ENCODE measurements around the gene NDUFV1. TPM values are rescaled to one million over a fixed set of nuclear protein-coding genes. Genes with fewer than 3 reads are reported as not detected.
"Not testable (repeated sequence)": the region's sequence is repeated elsewhere in the genome, so short reads cannot be mapped to it uniquely, and the experiment has no call there.

Gene NDUFV1
- total RNA-seq, 2 experiments from 2014 or later = 211 to 219 TPM

GRCh38 chr11:67637441-67637840 lies 30.7 kb downstream of the NDUFV1 start:
- not testable (repeated sequence) for ATAC-seq (ENCODE audit: low read depth); H3K4me3 Mint-ChIP-seq; H3K27me3 Mint-ChIP-seq; H3K9me3 Mint-ChIP-seq; H3K27ac Mint-ChIP-seq; H3K4me1 Mint-ChIP-seq; H3K36me3 Mint-ChIP-seq; DNase-seq
- POLR2A ChIA-PET = interaction anchor here (0.6 kb wide), 1 partner anchor 13 kb away, joined by 3 read pairs; no protein-coding TSS in a partner anchor

GRCh38 chr11:67638535-67639437 lies 32.0 kb downstream of the NDUFV1 start:
- Mint-ChIP-seq H3K4me1 (peaks cover 9% of the 10 kb centered on the region), H3K9me3 (no peaks in the 10 kb centered on the region), H3K27me3 (peaks cover 6% of the 10 kb centered on the region), H3K36me3 (no peaks in the 10 kb centered on the region), H3K4me3 (no peak overlapping the region), H3K27ac (peak overlapping the region; percentile 2)
- POLR2A ChIA-PET = interaction anchor here (1.5 kb wide), 1 partner anchor 9 kb away, joined by 5 read pairs; the partner anchor contains the start of gene NUDT8
- DNase-seq (no peak), ATAC-seq (ENCODE audit: low read depth) (no peak)

GRCh38 chr11:67639438-67639859 lies 32.7 kb downstream of the NDUFV1 start, which contains the start of gene TBX10:
Gene TBX10, minus strand, starts transcription at chr11:67639763. Its CDS starts 291 bp downstream, at chr11:67639472.
- ATAC-seq (ENCODE audit: low read depth) (no peak), DNase-seq (no peak)
- H3K27ac Mint-ChIP-seq = no peak within 1 kb of the TSS
- POLR2A ChIA-PET = interaction anchor here (1.5 kb wide), 1 partner anchor 10 kb away, joined by 5 read pairs; the partner anchor contains the start of gene NUDT8
- H3K9me3 Mint-ChIP-seq = no peaks in the 10 kb centered on the region
- no peak within 1 kb of the TSS for H3K4me3 Mint-ChIP-seq
- peaks cover 6% of the 10 kb centered on the region for H3K27me3 Mint-ChIP-seq
- H3K36me3 Mint-ChIP-seq = no peaks in the 10 kb centered on the region
- H3K4me1 Mint-ChIP-seq = peaks cover 11% of the 10 kb centered on the region

GRCh38 chr11:67640021-67640757 lies 33.5 kb downstream of the NDUFV1 start:
- H3K27me3 Mint-ChIP-seq = peaks cover 6% of the 10 kb centered on the region
- no peaks in the 10 kb centered on the region for H3K36me3 Mint-ChIP-seq
- DNase-seq (peak; percentile 64), ATAC-seq (ENCODE audit: low read depth) (peak; percentile 73)
- POLR2A ChIA-PET = no interaction called here
- H3K4me3 Mint-ChIP-seq = no peak overlapping the region
- no peak overlapping the region for H3K27ac Mint-ChIP-seq
- H3K9me3 Mint-ChIP-seq = no peaks in the 10 kb centered on the region
- peaks cover 11% of the 10 kb centered on the region for H3K4me1 Mint-ChIP-seq

- Mint-ChIP-seq H3K4me3 (no peak overlapping the region), H3K4me1 (peaks cover 14% of the 10 kb centered on the region), H3K27me3 (peaks cover 6% of the 10 kb centered on the region), H3K27ac (no peak overlapping the region), H3K9me3 (no peaks in the 10 kb centered on the region), H3K36me3 (no peaks in the 10 kb centered on the region)
- ATAC-seq (ENCODE audit: low read depth) (no peak), DNase-seq (no peak)
- POLR2A ChIA-PET = no interaction called here
These were observed 34.1 kb downstream of the NDUFV1 start for GRCh38 chr11:67640758-67641337.

- no peaks in the 10 kb centered on the region for H3K36me3 Mint-ChIP-seq
- DNase-seq (no peak), ATAC-seq (ENCODE audit: low read depth) (no peak)
- no peaks in the 10 kb centered on the region for H3K9me3 Mint-ChIP-seq
- H3K27ac Mint-ChIP-seq = no peak overlapping the region
- H3K27me3 Mint-ChIP-seq = peaks cover 6% of the 10 kb centered on the region
- H3K4me1 Mint-ChIP-seq = peaks cover 21% of the 10 kb centered on the region
- POLR2A ChIA-PET = no interaction called here
- H3K4me3 Mint-ChIP-seq = no peak overlapping the region
These were observed 34.8 kb downstream of the NDUFV1 start for GRCh38 chr11:67641338-67642172.

- Mint-ChIP-seq H3K9me3 (no peaks in the 10 kb centered on the region), H3K27ac (no peak overlapping the region), H3K27me3 (peaks cover 6% of the 10 kb centered on the region), H3K4me3 (no peak overlapping the region), H3K4me1 (peaks cover 19% of the 10 kb centered on the region), H3K36me3 (no peaks in the 10 kb centered on the region)
- POLR2A ChIA-PET = interaction anchor here (4.6 kb wide), 1 partner anchor 12 kb away, joined by 28 read pairs; the partner anchor contains the start of gene NUDT8
- DNase-seq (no peak), ATAC-seq (ENCODE audit: low read depth) (no peak)
These were observed 35.7 kb downstream of the NDUFV1 start for GRCh38 chr11:67642173-67643120.

GRCh38 chr11:67644042-67644441 lies 37.3 kb downstream of the NDUFV1 start:
- ATAC-seq (ENCODE audit: low read depth) (no peak), DNase-seq (peak; percentile 25)
- peaks cover 32% of the 10 kb centered on the region for H3K4me1 Mint-ChIP-seq
- POLR2A ChIA-PET = interaction anchor here (4.6 kb wide), 1 partner anchor 14 kb away, joined by 28 read pairs; the partner anchor contains the start of gene NUDT8
- H3K36me3 Mint-ChIP-seq = no peaks in the 10 kb centered on the region
- H3K4me3 Mint-ChIP-seq = no peak overlapping the region
- H3K27me3 Mint-ChIP-seq = peaks cover 4% of the 10 kb centered on the region
- H3K27ac Mint-ChIP-seq = peak overlapping the region; percentile 38
- no peaks in the 10 kb centered on the region for H3K9me3 Mint-ChIP-seq

GRCh38 chr11:67644472-67645418 lies 38.0 kb downstream of the NDUFV1 start:
- ATAC-seq (ENCODE audit: low read depth) = no peak
- POLR2A ChIA-PET = interaction anchor here (4.6 kb wide), 1 partner anchor 14 kb away, joined by 28 read pairs; the partner anchor contains the start of gene NUDT8
- no peaks in the 10 kb centered on the region for H3K9me3 Mint-ChIP-seq
- no peak overlapping the region for H3K4me3 Mint-ChIP-seq
- H3K27ac Mint-ChIP-seq = no peak overlapping the region
- peaks cover 39% of the 10 kb centered on the region for H3K4me1 Mint-ChIP-seq
- no peaks in the 10 kb centered on the region for H3K36me3 Mint-ChIP-seq
- peaks cover 4% of the 10 kb centered on the region for H3K27me3 Mint-ChIP-seq
- DNase-seq = no peak

- DNase-seq = no peak
- POLR2A ChIA-PET = interaction anchor here (4.6 kb wide), 1 partner anchor 15 kb away, joined by 28 read pairs; the partner anchor contains the start of gene NUDT8
- no peaks in the 10 kb centered on the region for H3K9me3 Mint-ChIP-seq
- peaks cover 47% of the 10 kb centered on the region for H3K4me1 Mint-ChIP-seq
- ATAC-seq (ENCODE audit: low read depth) = no peak
- peaks cover 3% of the 10 kb centered on the region for H3K27me3 Mint-ChIP-seq
- H3K36me3 Mint-ChIP-seq = no peaks in the 10 kb centered on the region
- H3K27ac Mint-ChIP-seq = peak overlapping the region; percentile 80
- peak overlapping the region; percentile 75 for H3K4me3 Mint-ChIP-seq
These were observed 39.1 kb downstream of the NDUFV1 start for GRCh38 chr11:67645521-67646461.

All from activated naive CD8-positive, alpha-beta T cell treated with anti-CD3 and anti-CD28 coated beads, Interleukin-2, amount 10 ng/mL, durations not matched to agents 7 days and 5 days (primary cell).